Measurements from ENCODE around the gene MAP4K2. TPM values are rescaled to one million over a fixed set of nuclear protein-coding genes. Genes with fewer than 3 reads are reported as not detected.

MAP4K2 gene
- total RNA-seq, 1 donor from 2014 or later, result 12.7 TPM

- Mint-ChIP-seq H3K4me1 (ENCODE audit: low read depth) (peaks cover 29% of the 10 kb centered on the region), H3K4me3 (ENCODE audit: low read depth) (no peak overlapping the region), H3K36me3 (ENCODE audit: insufficient read depth) (peaks cover 70% of the 10 kb centered on the region), H3K27ac (peak overlapping the region; percentile 1), H3K9me3 (ENCODE audit: low read depth) (no peaks in the 10 kb centered on the region), H3K27me3 (no peaks in the 10 kb centered on the region)
- TF ChIP-seq CTCF (IDR thresholded peaks at IDR 0.05; ENCODE audit: unreplicated experiment), result no peak
- no peak for DNase-seq (ENCODE audit: low spot score, unreplicated experiment)
These were observed 31.2 kb downstream of the MAP4K2 start for GRCh38 chr11:64771861-64772260.

DNA sequence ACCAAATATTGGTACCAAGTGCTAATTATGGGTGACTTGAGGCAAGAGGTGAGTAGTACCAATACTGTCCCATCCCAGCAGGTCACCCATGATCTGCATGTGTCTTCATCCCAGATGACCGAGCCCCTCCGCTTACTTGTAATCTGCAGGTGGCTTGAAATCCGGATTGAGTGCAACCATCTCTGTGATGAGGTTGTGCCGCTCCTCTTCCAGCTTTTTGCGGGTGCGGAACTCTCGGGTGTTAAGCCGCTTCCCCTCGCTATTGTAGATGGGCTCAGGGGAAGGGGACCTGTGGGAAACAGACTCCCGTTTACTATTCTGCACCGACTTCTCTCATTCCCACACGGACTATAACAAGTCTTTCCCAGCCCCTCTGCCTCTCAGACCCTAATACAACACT is 32.9 kb downstream of the MAP4K2 start:
- no peaks in the 10 kb centered on the region for H3K27me3 Mint-ChIP-seq
- no peak overlapping the region for H3K27ac Mint-ChIP-seq
- DNase-seq (ENCODE audit: low spot score, unreplicated experiment), result no peak
- no peak overlapping the region for H3K4me3 Mint-ChIP-seq (ENCODE audit: low read depth)
- no peak for TF ChIP-seq CTCF (IDR thresholded peaks at IDR 0.05; ENCODE audit: unreplicated experiment)
- H3K9me3 Mint-ChIP-seq (ENCODE audit: low read depth), result no peaks in the 10 kb centered on the region
- H3K4me1 Mint-ChIP-seq (ENCODE audit: low read depth), result peaks cover 18% of the 10 kb centered on the region
- peaks cover 60% of the 10 kb centered on the region for H3K36me3 Mint-ChIP-seq (ENCODE audit: insufficient read depth)

GRCh38 chr11:64769283-64769682 is 33.7 kb downstream of the MAP4K2 start:
- H3K27ac Mint-ChIP-seq, result peak overlapping the region; percentile 83
- peaks cover 26% of the 10 kb centered on the region for H3K4me1 Mint-ChIP-seq (ENCODE audit: low read depth)
- H3K4me3 Mint-ChIP-seq (ENCODE audit: low read depth), result no peak overlapping the region
- H3K27me3 Mint-ChIP-seq, result no peaks in the 10 kb centered on the region
- no peak for TF ChIP-seq CTCF (IDR thresholded peaks at IDR 0.05; ENCODE audit: unreplicated experiment)
- no peaks in the 10 kb centered on the region for H3K9me3 Mint-ChIP-seq (ENCODE audit: low read depth)
- DNase-seq (ENCODE audit: low spot score, unreplicated experiment), result no peak
- peaks cover 64% of the 10 kb centered on the region for H3K36me3 Mint-ChIP-seq (ENCODE audit: insufficient read depth)

- Mint-ChIP-seq H3K9me3 (ENCODE audit: low read depth) (no peaks in the 10 kb centered on the region), H3K4me3 (ENCODE audit: low read depth) (no peak overlapping the region), H3K36me3 (ENCODE audit: insufficient read depth) (peaks cover 62% of the 10 kb centered on the region), H3K4me1 (ENCODE audit: low read depth) (peaks cover 33% of the 10 kb centered on the region), H3K27me3 (no peaks in the 10 kb centered on the region), H3K27ac (no peak overlapping the region)
- no peak for TF ChIP-seq CTCF (IDR thresholded peaks at IDR 0.05; ENCODE audit: unreplicated experiment)
- DNase-seq (ENCODE audit: low spot score, unreplicated experiment), result no peak
These were observed 34.7 kb downstream of the MAP4K2 start for GRCh38 chr11:64768300-64768694.

DNA sequence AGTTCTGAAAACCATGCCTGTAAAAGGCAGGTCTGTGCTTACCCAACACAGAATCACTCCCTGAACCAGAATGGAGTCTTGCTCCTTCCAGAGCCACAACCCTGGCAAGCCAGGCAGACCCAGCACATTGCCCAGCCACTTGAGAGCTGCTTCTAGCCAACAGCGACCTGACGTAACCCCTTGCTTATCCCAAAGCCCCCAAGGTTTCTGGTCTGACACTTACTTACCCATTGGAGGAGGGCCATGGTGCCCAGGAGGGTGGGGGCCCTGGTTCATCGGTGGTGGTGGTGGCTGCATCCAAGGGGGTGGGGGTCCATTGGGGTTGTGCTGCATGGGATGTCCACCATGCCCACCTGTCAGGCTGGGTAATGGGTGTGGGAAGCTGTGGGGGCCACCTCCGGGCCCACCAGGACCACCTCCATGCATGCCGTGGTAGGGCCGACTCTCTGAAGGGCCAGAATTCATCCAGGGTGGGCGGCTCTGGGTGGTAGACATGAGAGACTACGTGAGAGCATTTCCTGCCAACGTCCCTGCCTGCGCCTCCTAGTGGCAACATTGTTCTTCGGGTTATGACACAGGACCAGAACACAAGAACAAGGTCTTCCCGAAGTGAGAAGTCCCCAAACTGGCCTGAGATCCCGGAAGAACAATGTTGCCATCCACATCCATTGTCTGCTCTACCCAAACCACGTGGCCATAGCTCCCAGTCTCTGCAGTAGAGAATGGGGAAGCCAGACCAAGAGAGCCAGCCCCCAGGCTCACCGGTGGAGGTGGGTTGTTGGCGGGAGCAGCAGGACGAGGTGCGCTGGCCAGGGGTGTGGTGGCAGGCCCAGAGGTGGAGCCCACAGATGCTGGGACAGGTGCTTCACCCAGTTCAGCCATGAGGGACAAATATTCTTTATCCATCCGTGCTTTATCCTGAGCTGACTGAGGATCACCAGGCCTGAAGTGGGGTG is 35.4 kb downstream of the MAP4K2 start:
- Mint-ChIP-seq H3K27ac (peak overlapping the region; percentile 10), H3K4me1 (ENCODE audit: low read depth) (peaks cover 38% of the 10 kb centered on the region), H3K4me3 (ENCODE audit: low read depth) (no peak overlapping the region), H3K9me3 (ENCODE audit: low read depth) (no peaks in the 10 kb centered on the region), H3K27me3 (no peaks in the 10 kb centered on the region), H3K36me3 (ENCODE audit: insufficient read depth) (peaks cover 59% of the 10 kb centered on the region)
- peak; percentile 71 for TF ChIP-seq CTCF (IDR thresholded peaks at IDR 0.05; ENCODE audit: unreplicated experiment)
- DNase-seq (ENCODE audit: low spot score, unreplicated experiment), result peak; percentile 56

Measured in progenitor cell of endocrine pancreas (in vitro differentiated cells).